Measurements from ENCODE around the gene MICB.
"Not testable (repeated sequence)": the region's sequence is repeated elsewhere in the genome, so short reads cannot be mapped to it uniquely, and the experiment has no call there.

MICB gene

GRCh38 chr6:31490115-31490873 is 7.7 kb upstream of the MICB start:
- Histone ChIP-seq H3K9me3 (ENCODE audit: control insufficient read depth, low read length) (no peaks in the 10 kb centered on the region), H3K4me3 (ENCODE audit: low read depth, low read length) (no peak overlapping the region), H3K4me1 (peaks cover 2% of the 10 kb centered on the region), H2AFZ (no peak overlapping the region), H3K9ac (no peak overlapping the region), H3K27me3 (ENCODE audit: control insufficient read depth, insufficient read depth, low read length) (no peaks in the 10 kb centered on the region), H3K4me2 (ENCODE audit: low read length) (no peak overlapping the region), H3K79me2 (no peaks in the 10 kb centered on the region), H3K36me3 (ENCODE audit: control insufficient read depth, insufficient read depth, low read length) (no peaks in the 10 kb centered on the region), H3K27ac (no peak overlapping the region)
- TF ChIP-seq, protein P1, sequence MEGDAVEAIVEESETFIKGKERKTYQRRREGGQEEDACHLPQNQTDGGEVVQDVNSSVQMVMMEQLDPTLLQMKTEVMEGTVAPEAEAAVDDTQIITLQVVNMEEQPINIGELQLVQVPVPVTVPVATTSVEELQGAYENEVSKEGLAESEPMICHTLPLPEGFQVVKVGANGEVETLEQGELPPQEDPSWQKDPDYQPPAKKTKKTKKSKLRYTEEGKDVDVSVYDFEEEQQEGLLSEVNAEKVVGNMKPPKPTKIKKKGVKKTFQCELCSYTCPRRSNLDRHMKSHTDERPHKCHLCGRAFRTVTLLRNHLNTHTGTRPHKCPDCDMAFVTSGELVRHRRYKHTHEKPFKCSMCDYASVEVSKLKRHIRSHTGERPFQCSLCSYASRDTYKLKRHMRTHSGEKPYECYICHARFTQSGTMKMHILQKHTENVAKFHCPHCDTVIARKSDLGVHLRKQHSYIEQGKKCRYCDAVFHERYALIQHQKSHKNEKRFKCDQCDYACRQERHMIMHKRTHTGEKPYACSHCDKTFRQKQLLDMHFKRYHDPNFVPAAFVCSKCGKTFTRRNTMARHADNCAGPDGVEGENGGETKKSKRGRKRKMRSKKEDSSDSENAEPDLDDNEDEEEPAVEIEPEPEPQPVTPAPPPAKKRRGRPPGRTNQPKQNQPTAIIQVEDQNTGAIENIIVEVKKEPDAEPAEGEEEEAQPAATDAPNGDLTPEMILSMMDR (IDR thresholded peaks at IDR 0.05): no peak

DNA sequence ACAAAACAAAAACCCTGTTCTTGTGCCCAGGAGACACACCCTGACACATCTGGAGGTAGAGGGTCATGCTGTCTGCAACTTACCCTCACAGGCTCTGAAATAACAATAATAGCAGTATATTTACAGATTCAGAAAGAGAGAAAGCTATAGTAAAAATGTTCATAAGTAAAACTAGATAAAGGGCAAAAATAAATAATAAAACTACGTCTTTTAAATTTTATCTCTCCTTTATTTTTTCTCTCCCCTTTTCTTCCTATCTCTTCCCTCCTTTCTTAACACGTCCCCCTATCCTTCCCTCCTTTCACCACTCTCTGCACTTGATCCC is 4.4 kb upstream of the MICB start:
- H3K9me3 ChIP-seq (ENCODE audit: control insufficient read depth, low read length); H3K4me1 ChIP-seq; H3K27ac ChIP-seq; H3K79me2 ChIP-seq; H3K27me3 ChIP-seq (ENCODE audit: control insufficient read depth, insufficient read depth, low read length); H3K36me3 ChIP-seq (ENCODE audit: control insufficient read depth, insufficient read depth, low read length); H3K9ac ChIP-seq: not testable (repeated sequence)
- peak overlapping the region; percentile 82 for H3K4me2 ChIP-seq (ENCODE audit: low read length)
- H3K4me3 ChIP-seq (ENCODE audit: low read depth, low read length): peak overlapping the region; percentile 59
- H2AFZ ChIP-seq: peak overlapping the region; percentile 86

DNA sequence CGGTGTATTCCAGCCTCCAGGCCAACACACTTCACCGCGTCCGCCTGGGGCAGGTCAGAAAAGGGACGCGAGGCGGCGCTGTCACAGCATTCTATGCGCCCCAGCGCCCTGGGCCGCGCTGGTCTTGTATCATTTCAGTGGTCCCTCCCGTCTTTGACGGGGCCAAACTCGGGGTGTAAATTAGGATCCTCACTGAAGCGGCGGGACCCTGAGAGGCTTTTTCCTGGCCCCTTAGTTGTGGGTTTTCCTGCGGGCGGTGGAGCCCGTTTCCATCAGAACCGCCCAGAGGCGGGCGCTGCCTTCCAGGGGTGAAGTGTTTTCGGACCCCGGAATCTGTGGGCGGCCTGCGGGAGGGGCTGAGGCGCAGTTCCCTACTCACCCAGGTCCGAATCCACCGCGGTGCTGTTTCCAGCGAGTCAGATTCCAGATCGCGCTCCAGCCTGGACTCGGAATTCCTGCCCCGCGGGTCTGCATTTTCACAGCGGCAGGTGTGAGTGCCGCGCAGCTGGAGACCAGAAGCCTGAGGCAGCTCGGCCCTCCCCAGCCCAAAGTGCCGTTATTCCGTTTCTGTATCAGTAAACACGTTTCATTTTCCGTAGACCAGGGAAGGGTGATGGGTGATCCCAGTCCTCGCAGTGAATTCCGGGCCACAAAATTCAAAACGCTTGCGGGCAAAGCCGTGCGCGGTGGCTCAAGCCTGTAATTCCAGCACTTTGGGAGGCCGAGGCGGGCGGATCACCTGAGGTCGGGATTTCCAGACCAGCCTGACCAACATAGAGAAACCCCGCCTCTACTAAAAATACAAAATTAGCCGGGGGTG is 3.9 kb upstream of the MICB start:
- H2AFZ ChIP-seq: peak overlapping the region; percentile 86
- H3K4me1 ChIP-seq: no peaks in the 10 kb centered on the region
- H3K4me2 ChIP-seq (ENCODE audit: low read length): peak overlapping the region; percentile 82
- H3K9ac ChIP-seq: no peak overlapping the region
- no peaks in the 10 kb centered on the region for H3K36me3 ChIP-seq (ENCODE audit: control insufficient read depth, insufficient read depth, low read length)
- H3K27ac ChIP-seq: no peak overlapping the region
- peak overlapping the region; percentile 59 for H3K4me3 ChIP-seq (ENCODE audit: low read depth, low read length)
- no peaks in the 10 kb centered on the region for H3K79me2 ChIP-seq
- H3K27me3 ChIP-seq (ENCODE audit: control insufficient read depth, insufficient read depth, low read length): no peaks in the 10 kb centered on the region
- no peaks in the 10 kb centered on the region for H3K9me3 ChIP-seq (ENCODE audit: control insufficient read depth, low read length)
- TF ChIP-seq, protein P1 (IDR thresholded peaks at IDR 0.05): peak; percentile 86

DNA sequence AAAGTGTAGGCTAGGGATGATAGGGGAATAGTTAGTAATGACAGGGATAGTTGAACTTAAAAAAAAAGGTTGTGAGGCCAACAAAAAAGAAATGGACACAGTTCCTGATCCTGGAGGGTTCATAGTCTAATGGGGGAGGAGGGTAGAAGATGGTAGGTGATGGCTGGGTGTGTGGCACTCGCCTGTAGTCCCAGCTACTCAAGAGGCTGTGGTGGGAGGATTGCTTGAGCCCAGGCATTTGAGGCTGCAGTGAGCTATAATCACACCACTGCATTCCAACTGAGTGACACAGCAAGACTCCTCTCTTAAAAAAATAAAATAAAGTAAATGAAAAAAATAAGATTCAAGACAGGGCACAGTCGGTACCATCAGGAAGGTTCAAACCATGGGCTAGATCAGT is 2.4 kb upstream of the MICB start:
- TF ChIP-seq, protein P1 (IDR thresholded peaks at IDR 0.05): no peak
- no peaks in the 10 kb centered on the region for H3K36me3 ChIP-seq (ENCODE audit: control insufficient read depth, insufficient read depth, low read length)
- no peaks in the 10 kb centered on the region for H3K79me2 ChIP-seq
- no peak overlapping the region for H2AFZ ChIP-seq
- H3K27me3 ChIP-seq (ENCODE audit: control insufficient read depth, insufficient read depth, low read length): no peaks in the 10 kb centered on the region
- H3K9ac ChIP-seq: no peak overlapping the region
- H3K27ac ChIP-seq: no peak overlapping the region
- H3K4me3 ChIP-seq (ENCODE audit: low read depth, low read length): no peak overlapping the region
- H3K4me2 ChIP-seq (ENCODE audit: low read length): no peak overlapping the region
- no peaks in the 10 kb centered on the region for H3K9me3 ChIP-seq (ENCODE audit: control insufficient read depth, low read length)
- no peaks in the 10 kb centered on the region for H3K4me1 ChIP-seq

- not testable (repeated sequence) for H3K4me2 ChIP-seq (ENCODE audit: low read length); H3K27ac ChIP-seq; H3K9ac ChIP-seq; H3K9me3 ChIP-seq (ENCODE audit: control insufficient read depth, low read length); H3K27me3 ChIP-seq (ENCODE audit: control insufficient read depth, insufficient read depth, low read length); H3K36me3 ChIP-seq (ENCODE audit: control insufficient read depth, insufficient read depth, low read length); H3K79me2 ChIP-seq; H3K4me1 ChIP-seq; H2AFZ ChIP-seq
- H3K4me3 ChIP-seq (ENCODE audit: low read depth, low read length): peak overlapping the region; percentile 69
Measured at GRCh38 chr6:31496826-31497225, 1.1 kb upstream of the MICB start.

Data from parathyroid adenoma (tissue), 2 donors.